AG08396 (cell line): Measurements from ENCODE around the gene PAQR7.

ENCODE experiments used
- DNase-seq: peaks from one replicate; pipeline ENCODE4 v3.0.0; 2012; ENCODE audit warnings: low spot score, mixed read lengths

The PAQR7 gene

DNA sequence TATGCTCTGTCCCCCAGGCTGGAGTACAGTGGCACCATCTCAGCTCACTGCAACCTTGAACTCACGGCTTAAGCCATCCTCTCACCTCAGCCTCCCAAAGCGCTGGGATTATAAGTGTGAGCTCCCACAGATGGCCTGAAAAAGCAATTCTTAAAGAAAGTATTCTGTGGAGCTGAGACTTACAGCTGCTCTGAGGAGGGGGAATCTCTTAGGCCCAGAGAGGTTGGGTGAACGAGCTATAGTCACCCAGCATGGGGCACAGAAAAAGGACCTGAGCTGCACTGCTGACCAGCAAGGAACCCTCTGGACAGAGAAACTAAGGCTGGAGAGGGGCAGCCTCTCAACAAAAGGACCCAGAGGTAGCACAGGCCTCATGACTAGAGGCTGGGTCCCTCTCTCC is 1.3 kb downstream of the PAQR7 start:
- no peak for DNase-seq

DNA sequence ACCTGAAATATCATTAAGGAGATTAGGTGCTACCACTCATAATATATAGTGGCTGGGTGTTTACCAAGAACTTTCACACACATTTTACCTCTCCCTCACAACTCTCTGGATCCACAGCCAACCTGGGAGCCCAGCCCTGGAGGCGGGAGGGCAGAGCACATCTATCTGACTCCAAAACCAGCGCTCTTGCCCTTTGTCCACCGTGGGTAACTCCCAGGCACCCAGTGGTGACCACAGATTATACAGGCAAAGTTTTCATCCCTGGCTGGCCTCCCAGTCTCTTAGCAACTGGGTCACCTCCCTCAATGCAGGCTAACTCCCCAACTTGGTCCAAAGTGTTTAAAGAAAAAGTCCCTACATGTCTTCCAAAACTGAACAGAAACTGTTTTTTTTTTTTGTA is 2.4 kb downstream of the PAQR7 start:
- DNase-seq = no peak

DNA sequence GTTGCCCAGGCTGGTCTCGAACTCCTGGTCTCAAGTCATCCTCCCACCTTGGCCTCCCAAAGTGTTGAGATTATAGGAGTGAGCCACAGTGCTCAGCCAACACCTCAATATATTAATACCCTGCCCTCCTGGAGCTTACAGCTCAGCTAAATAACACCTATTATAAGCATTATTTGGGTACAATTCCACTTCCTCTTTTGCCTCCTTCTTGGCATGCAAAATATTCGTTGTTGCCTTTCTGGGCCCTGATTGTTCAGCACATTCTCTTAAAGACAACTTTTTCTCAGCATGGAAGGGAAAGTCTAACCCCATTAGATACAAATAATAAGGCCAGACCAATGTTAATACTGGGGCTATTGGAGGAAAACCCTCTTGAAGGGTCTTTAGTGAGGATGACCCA is 2.8 kb downstream of the PAQR7 start:
- no peak for DNase-seq

DNA sequence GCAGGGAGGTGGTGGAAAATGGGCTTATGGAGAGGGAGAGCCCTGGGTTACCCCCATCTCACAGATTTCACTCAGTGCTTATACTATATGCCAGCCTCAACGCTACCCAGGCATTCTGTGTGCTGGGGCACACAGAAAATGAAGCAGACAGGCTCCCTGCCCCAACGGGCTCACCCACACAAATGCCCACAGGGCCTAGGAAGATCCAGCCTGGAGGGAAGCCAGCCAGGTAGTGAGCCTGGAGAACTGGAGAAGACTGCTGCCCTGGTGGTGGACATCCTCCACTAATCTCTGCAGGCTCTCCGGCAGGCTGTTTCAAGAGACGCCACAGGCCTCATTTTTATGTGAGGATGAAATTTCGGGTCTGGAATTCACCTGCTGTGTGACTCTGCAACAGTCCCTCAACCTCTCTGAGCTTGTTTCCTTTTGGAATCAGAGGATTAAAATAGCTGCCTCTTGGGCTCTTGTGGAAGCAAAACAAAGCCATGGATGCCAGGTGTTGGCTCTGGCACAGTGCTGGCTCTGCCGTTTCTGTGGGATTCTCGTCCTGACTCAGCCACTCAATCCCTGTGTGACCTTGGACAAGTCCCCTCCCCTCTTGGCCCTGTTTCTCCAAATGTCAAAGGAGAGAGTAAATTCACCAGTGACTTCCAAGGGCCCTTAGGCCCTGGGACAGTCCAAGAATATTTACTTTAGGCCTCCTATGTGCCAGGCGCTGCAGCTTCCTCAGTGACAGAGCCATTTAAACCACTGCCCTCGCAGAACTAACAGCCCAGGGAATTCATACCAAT is 3.6 kb downstream of the PAQR7 start:
- DNase-seq = no peak

DNA sequence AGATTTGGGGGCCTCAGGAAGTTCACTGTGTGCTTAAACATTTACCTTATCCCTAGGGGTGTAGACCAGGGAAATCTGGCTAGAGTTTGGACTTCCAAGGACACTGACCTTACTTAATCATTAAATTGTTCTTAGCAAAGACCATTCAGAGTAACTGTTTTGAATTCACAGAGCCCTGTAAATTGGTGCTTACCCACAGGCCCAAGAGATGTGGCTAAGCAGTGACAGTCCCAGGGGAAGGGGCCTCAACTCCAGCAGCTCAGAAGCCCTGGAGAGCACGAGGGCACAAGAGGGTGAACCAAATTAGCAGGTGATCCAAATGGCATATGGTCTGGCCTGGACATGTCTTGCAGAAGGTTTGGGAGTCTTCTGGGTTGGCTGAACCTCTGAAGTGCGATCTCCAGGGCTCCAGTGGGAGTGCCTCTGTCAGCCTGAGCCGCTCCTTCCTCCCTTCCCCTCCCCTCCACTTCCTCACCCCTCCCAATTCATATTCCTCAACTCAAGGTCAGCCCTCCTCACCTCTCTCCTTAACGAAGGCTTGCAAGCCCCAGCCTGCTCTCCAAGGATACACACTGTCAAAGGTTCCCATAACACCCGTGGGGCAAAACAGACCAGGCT is 4.3 kb downstream of the PAQR7 start:
- DNase-seq = no peak

DNA sequence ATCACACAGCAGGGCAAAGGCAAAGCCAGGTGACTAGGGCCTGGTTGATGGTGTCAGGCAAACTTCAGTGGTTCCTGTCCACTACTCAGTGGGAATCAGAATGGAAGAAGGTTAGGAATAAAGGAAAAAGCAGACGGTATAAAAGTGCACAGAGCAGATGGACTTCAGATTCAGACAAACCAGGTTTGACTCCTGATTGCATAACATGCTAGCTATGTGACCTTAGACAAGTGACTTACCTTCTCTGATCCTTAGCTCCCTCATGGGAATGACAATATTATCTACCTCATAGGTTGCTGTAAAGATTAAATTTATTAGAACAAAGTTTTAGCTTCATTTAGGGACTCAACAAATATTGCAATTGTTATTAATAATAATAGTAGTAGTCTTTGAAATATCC is 4.9 kb downstream of the PAQR7 start:
- no peak for DNase-seq

DNA sequence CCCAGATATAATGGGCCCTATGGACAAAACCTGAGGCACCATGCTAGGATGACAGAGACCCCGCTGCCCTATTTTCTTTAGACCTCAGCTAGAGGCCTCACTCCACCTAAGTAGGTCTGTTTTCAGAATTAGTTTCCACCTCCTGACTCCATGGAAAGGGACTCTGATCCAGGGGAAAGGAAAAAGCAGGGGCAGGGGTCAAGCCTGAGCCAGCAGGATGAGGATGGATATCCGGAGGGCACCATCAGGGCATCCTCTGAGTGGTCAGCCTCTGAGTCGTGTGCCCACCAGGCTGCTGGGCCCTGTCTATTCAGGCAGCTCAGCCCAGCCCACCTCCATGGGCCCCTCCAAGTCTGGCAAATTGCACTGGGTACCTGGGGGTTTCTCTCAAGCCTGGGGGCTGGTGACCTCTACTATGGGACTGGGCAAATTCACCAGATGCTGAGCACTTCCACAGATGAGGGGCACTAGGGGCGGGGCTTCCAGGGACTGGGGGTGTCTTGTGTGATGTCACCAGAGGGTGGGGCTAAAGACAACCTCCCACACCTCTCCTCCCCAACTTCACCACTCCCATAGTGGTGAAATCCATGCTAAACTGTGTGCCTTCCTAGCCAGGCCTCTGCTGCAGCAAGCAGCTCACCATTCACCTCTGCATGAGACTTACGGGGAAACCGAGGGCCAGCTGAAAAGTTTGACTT is 5.5 kb downstream of the PAQR7 start:
- no peak for DNase-seq

DNA sequence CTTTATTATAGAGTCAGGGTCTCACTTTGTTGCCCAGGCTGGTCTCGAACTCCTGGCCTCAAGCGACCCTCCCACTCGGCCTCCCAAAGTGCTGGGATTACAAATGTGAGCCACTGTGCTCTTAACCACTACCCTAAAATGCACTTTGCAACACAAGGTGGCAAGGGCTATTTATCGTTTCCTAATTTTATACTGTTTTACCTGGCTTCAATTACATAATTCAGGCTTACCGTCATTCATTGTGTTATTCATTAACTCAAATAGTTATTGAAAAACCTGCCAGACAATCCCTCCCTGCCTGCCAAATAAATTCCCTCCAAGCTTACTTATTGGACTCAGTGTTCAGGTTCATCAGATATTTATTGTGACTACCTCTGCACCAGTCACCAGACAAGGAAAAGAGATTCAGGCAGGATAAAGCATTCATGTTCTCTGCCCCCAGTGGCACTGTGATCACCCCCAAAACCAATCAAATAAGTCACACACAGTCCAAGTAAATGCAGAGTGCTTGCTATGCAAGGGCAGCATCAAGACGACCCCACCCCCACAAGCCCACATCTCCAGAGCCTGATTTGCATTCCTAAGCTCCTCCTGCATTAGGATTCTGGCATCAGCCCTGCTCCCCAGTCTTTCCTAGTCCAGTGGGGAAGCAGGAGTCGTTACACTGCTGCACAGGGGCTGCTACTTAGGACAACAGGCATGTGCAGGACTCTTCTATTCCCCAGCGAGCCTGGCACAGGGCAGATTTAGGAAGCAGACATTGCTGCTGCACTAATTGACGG is 8.1 kb downstream of the PAQR7 start:
- DNase-seq = no peak

DNA sequence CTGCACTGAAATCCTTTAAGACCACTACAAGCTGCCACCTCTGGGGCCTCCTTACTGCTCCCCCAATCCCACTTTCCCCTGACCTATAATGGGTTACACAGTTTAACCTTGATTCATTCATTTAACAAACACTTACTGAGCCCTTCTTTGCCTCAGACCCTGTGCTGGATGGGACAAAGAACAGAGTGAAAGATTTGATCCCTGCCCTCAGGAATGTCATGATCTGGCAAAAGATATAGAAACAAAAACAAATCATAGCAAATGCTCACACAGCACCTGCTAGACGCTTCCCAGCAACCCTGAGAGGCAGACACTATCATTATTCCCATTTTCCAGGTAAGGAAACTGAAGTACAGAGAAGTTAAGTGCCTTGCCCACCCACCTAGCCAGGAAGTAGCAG is 9.2 kb downstream of the PAQR7 start:
- no peak for DNase-seq

DNA sequence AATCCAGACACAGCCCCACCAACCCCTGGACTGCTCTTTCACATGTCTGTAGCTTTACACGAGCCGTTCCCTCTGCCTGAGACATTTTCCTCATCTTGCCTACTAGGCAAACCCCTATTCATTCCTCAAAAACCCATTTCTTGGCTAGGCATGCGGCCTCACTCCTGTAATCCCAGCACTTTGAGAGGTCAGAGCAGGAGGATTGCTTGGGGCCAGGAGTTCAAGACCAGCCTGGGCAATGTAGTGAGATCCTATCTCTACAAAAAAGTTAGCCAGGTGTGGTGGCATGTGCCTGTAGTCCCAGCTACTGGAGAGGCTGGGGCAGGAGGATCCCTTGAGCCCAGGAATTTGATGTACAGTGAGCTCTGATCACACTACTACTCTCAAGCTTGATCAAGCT is 11.1 kb downstream of the PAQR7 start:
- no peak for DNase-seq

DNA sequence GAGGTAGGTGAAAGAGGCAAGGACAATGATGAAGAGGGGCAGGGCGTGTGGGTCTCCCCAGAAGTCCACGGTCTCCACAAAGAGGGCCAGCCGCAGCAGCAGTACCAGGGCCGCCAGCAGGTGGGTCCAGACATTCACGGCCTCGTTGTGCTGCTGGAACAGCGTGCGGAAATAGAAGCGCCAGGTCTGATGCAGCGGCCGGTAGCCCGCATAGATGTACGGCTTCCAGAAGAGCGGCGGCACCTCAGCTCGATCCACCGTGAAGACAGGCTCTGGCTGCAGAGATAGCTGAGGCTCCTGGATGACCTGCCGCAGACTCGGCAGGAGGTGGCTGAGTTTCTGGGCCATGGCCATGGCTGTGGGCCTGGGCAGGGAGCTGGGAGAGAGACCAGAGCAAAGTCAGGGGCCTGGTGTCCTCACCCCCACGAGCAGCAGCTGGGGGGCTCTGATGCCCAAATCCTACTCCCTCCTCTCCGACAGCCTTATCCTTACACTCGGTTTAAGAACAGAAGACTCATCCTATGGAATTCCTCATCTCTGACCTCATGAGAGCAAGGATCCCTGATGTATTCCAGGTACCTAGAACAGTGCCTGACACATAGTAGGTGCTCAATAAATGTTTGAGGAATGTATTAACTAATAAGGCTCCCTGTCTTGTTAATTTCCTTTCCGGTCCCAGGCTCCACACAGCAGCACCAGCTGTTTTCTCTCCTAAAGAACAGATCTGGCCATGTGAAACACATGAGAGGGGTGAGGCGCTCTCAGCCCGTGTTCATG is 11.8 kb downstream of the PAQR7 start:
- no peak for DNase-seq

DNA sequence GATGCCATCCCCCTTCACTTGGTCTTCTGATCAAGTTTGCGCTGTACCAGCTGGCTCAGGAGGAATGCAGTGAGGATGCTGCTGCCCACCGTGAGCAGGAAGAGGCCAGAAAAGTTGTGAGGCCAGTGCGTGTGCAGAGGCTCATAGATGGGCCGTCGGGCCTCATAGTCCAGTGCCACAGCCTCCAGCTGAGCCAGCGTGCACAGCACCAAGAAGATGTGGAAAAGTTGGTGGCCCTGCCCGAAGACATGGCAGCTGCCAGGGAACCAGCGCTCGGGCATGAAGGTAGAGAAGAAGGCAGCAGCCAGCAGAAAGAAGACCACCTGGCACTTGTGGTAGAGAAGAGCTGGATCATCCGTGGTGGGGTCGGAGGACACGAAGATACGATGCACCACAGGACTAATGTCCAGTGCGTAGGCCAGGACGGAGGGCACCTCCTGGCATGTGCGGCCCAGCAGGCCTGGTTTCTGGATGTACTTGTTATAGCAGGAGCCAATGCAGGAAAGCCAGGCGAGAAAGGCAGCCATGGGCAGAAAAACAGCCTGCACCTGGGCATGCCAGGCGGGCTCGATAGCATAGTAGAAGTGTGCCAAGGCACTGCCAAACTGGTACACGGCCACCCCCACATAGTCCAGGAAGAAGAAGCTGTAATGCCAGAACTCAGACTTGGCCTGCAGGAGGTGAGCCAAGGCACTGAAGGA is 12.6 kb downstream of the PAQR7 start:
- DNase-seq = no peak

DNA sequence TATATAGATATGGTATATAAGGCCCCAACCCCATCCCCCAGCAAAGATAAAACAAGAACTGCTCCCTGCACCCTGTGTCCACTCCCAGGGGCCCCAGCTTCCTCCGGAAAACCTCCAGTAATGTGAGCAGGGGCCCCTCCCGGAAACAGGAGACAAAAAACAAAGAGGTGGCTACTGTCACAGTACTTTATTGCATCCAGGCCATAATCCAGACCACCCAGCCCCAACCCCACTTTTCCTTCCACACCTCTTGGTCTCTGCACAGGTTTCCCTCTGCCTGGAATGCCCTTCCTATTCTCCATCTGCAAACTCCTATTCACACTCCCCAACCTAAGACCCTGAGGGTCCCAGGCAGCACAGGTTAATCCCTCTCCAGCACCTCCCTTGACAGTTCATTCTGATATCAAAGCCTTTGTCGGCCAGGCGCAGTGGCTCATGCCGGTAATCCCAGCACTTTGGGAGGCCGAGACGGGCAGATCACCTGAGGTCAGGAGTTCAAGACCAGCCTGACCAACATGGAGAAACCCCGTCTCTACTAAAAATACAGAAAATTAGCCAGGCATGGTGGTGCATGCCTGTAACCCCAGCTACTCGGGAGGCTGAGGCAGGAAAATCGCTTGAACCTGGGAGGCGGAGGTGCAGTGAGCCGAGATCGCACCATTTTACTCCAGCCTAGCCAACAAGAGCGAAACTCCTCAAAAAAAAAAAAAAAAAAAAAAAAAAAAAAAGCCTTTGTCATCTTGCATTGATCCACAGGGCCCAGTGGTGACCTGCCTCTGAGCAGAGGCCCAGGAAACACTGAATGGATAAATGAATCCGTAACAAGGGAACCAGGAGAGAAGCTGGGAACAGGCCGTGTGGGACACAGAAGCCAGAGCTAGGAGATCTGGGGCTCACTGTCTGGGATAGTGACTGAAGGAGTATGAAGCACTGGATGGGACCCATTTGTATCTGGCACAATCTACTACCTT is 13.9 kb downstream of the PAQR7 start:
- no peak for DNase-seq

DNA sequence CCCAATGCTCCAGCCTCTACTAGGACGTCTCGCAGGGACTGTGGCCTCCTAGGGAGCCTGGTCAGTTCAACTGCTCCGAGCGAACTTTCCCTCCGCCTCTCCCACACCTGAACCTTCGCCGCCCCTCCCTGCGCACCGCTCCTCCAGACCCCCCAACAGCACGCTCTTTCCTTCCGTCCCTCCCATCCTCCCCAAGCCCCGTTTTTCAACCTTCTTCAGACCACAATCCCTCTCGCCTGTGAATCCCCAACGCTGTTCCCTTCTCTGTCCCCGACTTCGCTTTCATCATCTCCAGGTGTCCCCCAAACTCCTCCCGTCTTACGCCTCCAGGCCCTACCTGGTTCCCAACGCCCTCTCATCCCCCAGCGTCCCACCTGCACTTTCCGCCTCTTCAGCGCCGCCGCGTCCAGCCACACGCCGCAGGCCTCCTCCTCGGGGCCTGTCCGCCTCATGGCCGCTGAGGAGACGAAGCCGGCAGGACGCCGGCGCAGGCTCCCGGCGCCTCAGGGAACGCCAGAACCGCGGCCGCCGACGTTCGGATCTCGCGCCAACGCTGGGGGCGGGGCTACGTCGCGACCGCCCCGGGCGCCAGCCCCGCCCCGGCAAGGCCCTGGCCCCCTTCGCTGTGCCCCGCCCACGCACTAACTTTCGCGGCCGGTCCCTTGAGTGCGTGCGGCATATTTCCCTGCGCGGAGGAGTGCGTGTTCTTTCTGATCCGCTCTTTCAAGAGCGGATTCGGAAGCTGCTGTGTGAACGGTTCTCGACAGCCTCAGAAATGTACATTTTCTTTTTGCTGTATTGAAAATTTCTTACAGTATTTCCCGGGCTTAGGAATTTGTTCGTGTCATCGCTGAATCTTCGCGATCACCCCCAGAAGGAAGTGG is 16.4 kb downstream of the PAQR7 start, which contains the start of gene AUNIP:
Gene AUNIP, minus strand, starts transcription at position 552 of the 884 bp plus-strand sequence. Its CDS starts 100 bp downstream, at position 452.
- peak; percentile 99 for DNase-seq

DNA sequence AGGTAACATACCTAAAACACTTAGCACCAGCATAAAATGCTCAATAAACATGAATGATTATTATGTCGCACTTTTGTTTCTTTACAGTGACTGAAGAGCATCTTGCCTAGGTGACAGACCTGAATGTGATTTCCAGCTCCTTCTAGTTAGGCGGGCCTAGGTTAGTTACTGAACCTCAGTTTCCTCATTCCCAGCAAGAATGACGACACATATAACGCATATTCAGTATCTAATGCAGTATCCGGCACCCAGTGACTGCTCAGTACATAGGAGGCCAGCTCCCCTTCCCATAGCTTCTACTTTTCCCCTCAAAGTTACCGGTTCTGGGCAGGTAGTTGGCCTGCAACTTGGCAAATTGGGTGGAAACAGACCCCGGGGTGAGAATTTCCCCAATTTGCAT is 17.0 kb downstream of the PAQR7 start:
- no peak for DNase-seq

DNA sequence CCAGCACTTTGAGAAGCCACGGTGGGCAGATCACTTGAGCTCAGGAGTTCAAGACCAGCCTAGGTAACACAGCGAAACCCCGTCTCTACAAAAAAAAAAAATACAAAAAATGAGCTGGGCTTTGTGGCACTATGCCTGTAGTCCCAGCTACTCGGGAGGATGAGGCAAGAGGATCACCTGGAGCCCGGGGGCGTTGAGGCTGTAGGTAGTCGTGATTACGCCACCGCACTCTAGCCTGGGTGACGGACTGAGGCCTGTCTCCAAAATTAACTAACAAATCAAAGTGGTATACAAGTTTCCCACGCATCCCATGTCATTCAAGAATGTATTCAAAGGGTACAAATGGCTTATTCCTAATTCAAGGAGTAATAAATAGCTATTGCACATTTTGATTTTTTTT is 18.7 kb downstream of the PAQR7 start:
- DNase-seq = no peak

DNA sequence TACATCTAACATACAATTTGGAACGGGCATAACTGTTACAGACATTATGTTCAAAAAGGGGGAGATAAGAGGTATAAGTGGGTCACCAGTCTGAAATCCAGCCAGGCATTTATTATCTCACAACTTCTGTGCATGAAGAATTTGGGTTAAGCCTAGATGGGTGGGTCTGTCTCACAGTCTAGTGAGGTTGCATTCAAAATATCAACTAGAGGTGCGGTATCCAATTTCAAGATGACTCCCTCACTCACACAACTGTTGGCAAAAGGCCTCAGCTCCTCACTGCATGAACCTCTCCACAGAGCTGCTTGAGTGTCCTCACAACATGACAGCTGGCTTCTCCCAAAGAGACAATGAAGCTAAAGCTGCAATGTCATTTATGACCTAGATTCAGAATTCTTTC is 21.0 kb downstream of the PAQR7 start:
- DNase-seq = no peak

DNA sequence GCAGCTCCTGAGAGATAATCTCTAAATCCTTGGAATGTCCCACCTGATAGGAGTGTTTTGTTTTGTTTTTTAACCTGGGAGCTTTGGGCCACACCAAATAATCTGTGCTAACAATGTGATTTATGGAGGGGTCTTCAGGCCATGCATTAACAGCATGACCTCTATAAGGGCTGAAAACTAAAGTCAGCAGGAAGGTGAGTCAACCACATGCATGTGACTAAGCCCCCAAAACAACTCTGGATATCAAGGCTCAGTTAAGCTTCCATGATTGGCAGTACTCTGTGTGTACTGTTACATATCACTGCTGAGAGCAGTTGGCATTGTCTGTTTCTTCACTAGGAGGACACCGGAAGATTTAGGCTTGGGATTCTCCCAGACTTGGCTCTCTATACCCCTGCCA is 27.0 kb downstream of the PAQR7 start:
- DNase-seq = no peak

DNA sequence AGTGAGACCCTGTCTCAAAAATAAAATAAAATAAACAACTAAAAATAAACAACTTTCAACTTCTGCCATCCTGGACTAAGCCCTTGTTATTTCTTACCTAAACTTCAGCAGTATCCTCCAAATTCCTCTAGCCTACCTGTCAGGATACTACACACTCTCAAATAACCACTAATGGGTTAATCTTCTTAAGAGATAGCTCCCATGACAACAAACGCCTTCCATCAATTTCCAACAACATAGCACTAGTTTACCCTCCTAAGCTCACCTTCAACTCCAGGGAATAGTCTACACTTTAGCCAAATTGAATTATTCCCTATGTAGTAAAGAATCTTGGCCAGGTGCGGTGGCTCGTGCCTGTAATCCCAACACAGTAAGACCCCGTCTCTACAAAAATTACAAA is 27.6 kb downstream of the PAQR7 start:
- DNase-seq = no peak
